NCI-H187 treated with DMSO at 0.1 percent for 48 hours (cell line): ENCODE results near the gene FOXL3.

Experiments used
- DNase-seq: peaks from one replicate; lab custom pipeline; 2025; lab: John Stamatoyannopoulos, UW

Gene FOXL3

DNA sequence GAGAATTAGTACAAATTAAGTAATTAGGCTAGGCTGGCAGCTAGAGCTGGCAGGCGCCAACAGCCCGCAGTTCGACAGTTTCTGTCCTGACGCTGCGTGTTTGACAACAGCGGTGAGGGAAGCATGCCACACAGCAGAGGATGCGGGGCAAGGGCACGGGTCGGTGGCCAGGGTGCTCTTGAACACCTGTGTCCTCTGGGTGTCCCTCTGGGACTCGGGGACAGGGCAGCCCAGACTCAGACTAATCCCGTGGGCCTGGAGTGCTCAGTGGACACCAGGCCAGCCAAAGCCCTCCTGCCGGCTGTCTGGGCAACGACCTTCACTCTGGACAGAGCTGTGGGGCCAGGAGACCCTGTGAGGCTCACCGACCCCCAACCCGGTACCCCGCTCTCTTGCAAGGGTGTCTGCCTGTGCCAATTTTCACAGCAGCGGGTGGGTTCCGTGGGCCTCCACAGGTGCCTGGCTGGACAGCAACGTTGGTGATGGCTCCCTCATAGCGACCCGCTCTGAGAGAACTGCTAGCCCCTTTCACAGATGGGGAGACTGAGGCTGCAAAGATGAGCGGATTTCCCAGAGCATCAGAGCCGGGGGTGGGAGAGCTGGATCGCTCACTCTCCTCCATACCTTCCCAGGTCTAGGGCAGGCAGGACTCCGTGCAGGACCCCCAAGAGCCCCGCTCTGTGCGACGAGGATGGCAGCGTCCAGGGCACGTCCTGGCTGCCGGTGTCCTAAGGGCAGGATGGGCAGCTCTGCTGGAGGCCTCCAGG lies 48.5 kb downstream of the FOXL3 start:
- DNase-seq, result no peak

DNA sequence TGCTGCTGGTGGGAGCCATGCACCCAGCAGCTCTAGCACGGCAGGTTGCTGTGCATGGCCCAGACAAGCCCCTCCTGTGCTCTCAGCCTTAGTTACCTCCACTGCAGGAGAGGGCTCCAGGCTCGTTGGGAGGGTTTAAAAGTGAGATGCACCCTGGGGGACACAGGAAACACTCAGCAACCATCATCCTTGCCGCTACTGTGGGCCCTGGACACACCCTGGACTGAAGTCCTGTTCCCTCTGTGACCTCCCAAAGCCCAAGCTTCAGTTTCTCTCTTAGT lies 49.0 kb downstream of the FOXL3 start:
- no peak for DNase-seq

- no peak for DNase-seq
Measured at GRCh38 chr7:339696-340095, 49.7 kb downstream of the FOXL3 start.

DNA sequence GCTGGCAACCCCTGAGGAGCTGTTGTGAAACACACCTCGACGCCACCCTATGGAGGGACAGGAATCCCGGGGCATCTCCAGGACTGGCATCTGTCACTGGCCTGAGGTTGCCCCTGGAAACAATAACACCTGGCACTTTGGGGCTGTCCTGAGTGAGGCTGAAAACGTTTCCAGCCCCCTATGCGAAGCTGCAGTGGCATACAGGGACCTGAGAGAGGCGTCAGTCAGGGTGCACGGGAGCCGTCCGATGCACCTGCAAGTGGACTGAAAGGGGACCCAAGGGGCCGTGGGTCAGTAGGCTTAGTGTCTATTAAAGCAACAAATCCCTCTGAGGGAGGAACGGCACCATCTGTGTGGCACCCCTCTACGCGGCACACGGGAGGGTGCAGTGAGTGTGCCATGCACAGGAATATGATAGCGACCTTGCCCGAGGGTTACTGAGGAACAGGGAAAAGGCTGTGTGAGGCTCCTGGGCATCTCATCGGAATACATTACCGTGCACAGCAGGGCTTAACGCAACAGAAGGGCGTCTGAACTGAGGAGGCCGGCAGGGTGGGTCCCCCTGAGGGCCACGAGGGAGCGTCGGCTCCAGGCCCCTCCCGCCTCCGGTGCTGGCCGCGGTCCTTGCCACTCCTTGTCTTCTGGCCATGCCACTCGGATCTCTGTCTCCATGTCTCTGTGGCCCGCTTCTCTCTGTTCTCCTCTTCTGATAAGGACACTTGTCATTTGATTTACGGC lies 50.4 kb downstream of the FOXL3 start:
- DNase-seq, result no peak
